Adrenal gland (tissue), 12 donors: ENCODE data around the gene TP53I3. TPM values are rescaled to one million over a fixed set of nuclear protein-coding genes. Genes with fewer than 3 reads are reported as not detected.

Experiments used
- DNase-seq, 7 donors: peaks; one replicate each; pipeline ENCODE4 v3.0.0-alpha.2; 2019 to 2020
- H3K27ac ChIP-seq, 5 donors: fragments of 200-600 bp; sonication (generic) in 4 of 5; 1 replicate in 3 of 5; 2 replicates in 2 of 5; pipeline versions ENCODE4 v1.5.1 to v1.8.0; 2016 to 2020; ENCODE audit warnings: mild to moderate bottlenecking in 1 of 5
- H3K27me3 ChIP-seq: fragments of 200-600 bp; 2 replicates; pipeline ENCODE4 v1.8.0; 2021
- H3K36me3 ChIP-seq, 2 donors: fragments of 200-600 bp; replicated peaks in 1 of 2; 1 replicate in 1 of 2; 2 replicates in 1 of 2; pipeline versions ENCODE4 v1.5.1 to v1.8.0; 2018 to 2022
- H3K4me1 ChIP-seq, 2 donors: fragments of 200-600 bp; replicated peaks in 1 of 2; 1 replicate in 1 of 2; 2 replicates in 1 of 2; pipeline versions ENCODE4 v1.5.1 to v1.8.0; 2018 to 2021
- H3K4me3 ChIP-seq, 4 donors: fragments of 200-600 bp; sonication (generic) in 3 of 4; one replicate each; pipeline ENCODE4 v1.5.1; 2016 to 2018
- H3K9me3 ChIP-seq, 3 donors: fragments of 200-600 bp; sonication (generic) in 1 of 3; replicated peaks in 1 of 3; 1 replicate in 2 of 3; 2 replicates in 1 of 3; pipeline versions ENCODE4 v1.5.1 to v1.8.0; 2016 to 2021
- POLR2A ChIP-seq, 2 donors: fragments of 450-650 bp; IDR thresholded peaks; one replicate each; pipeline ENCODE4 v1.6.1; 2017; ENCODE audit warnings: antibody characterized with exemption in 2 of 2, mild to moderate bottlenecking in 2 of 2, moderate library complexity in 1 of 2
- WGBS, 4 donors: extraction: QIAGEN DNeasy Blood & Tissue Kit in 2 of 4; methylation state at CpG; one replicate each; pipeline versions ENCODE4 v1.1.5 to v1.1.7; 2013 to 2017; 5-methylcytosine and 5-hydroxymethylcytosine counted together
- intact Hi-C, 2 donors: fragments of 100-400 bp; cut with DNase I; formaldehyde crosslinking; loops; one replicate each; pipeline versions ENCODE4 v1.14.1 to v1.15.0; 2022 to 2023
- polyA plus RNA-seq, 3 donors: library from polyadenylated mRNA; stranded (reverse); fragments of 200-250 nt in 2 of 3; fragments of 350-450 nt in 1 of 3; fragmentation: Illumina TruSeq in 1 of 3; extraction: RNeasy Lipid Tissue Mini Kit (QIAGEN cat#74804) in 1 of 3; gene quantifications; one replicate each; pipeline ENCODE4 v1.2.3, GENCODE V29; 2013 to 2014
- total RNA-seq, 9 donors: library from RNA; depleted of rRNA in 4 of 9; stranded (reverse); fragments of >200 nt in 4 of 9; fragments of 120-200 nt in 1 of 9; fragmentation: NEBNext Ultra II Directional in 1 of 9; extraction: Animal tissue kit (Norgen Biotek cat#: 25700) in 1 of 9; gene quantifications; one replicate each; pipeline versions ENCODE4 v1.1.0 to v1.2.4, GENCODE V29; 2013 to 2023
- TF ChIP-seq, protein P1 (sequence below), 6 experiments: fragments of 450-650 bp in 4 of 6; fragments of 200-600 bp in 2 of 6; sonication (generic) in 1 of 6; IDR thresholded peaks; 1 replicate in 5 of 6; 2 replicates in 1 of 6; pipeline versions ENCODE4 v1.5.1 to v1.8.0; 2016 to 2021; ENCODE audit warnings: antibody characterized with exemption in 6 of 6, mild to moderate bottlenecking in 2 of 6, moderate library complexity in 1 of 6
- donor health status: healthy with polysubstance abuse.
- donor health status: Bipolar disorder and iron deficiency.
- donor health status: DM: yes; HTN: yes; CAD: no.
- donor health status: DM: no; HTN: no; CAD: no.
- donor health status: DM: no; HTN: no; CAD: no.
- donor health status: DM: yes; HTN: yes; CAD: no.

TP53I3 gene
- total and polyA plus RNA-seq, 12 donors, result 18.4 to 50.0 (median 27.3) TPM

DNA sequence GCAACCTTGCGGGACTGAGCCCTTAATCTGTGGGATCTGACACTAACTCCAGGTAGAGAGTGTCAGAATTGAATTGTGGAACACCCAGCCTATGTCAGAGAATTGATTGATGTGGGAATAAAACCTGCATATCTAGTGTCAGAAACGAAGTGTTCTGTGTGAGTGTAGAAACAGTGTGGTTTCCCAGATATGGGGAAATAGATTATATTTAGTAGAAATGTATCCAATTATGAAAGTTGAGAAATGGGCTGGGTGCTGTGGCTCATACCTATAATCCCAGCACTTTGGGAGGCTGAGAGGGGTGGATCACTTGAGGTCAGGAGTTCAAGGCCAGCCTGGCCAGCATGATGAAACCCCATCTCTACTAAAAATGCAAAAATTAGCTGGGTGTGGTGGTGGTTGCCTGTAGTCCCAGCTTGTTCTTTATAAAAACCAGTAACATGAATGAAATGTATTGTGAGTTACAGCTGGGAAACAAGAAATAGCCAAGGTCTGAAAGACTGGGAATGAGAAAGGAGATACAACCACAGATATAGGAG is 4.3 kb upstream of the TP53I3 start:
- H3K4me1 ChIP-seq, result peaks cover 0 to 8% of the 10 kb centered on the region in 2 donors
- no peaks in the 10 kb centered on the region for H3K9me3 ChIP-seq
- no peak for DNase-seq
- intact Hi-C loops, result loop anchor here (10.0 kb wide), 1 partner anchor 264 kb away; no protein-coding TSS in a partner anchor
- WGBS, 4 donors, result 67 to 85% (median 79%) methylated on average over 2 of the region's 2 CpGs
- no peaks in the 10 kb centered on the region for H3K27me3 ChIP-seq
- peaks cover 0 to 6% of the 10 kb centered on the region in 2 donors for H3K36me3 ChIP-seq
- no peak overlapping the region for H3K27ac ChIP-seq
- H3K4me3 ChIP-seq, result no peak overlapping the region
- TF ChIP-seq, protein P1, sequence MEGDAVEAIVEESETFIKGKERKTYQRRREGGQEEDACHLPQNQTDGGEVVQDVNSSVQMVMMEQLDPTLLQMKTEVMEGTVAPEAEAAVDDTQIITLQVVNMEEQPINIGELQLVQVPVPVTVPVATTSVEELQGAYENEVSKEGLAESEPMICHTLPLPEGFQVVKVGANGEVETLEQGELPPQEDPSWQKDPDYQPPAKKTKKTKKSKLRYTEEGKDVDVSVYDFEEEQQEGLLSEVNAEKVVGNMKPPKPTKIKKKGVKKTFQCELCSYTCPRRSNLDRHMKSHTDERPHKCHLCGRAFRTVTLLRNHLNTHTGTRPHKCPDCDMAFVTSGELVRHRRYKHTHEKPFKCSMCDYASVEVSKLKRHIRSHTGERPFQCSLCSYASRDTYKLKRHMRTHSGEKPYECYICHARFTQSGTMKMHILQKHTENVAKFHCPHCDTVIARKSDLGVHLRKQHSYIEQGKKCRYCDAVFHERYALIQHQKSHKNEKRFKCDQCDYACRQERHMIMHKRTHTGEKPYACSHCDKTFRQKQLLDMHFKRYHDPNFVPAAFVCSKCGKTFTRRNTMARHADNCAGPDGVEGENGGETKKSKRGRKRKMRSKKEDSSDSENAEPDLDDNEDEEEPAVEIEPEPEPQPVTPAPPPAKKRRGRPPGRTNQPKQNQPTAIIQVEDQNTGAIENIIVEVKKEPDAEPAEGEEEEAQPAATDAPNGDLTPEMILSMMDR (IDR thresholded peaks at IDR 0.05), result no peak
- no peak for TF ChIP-seq POLR2A (IDR thresholded peaks at IDR 0.05)

DNA sequence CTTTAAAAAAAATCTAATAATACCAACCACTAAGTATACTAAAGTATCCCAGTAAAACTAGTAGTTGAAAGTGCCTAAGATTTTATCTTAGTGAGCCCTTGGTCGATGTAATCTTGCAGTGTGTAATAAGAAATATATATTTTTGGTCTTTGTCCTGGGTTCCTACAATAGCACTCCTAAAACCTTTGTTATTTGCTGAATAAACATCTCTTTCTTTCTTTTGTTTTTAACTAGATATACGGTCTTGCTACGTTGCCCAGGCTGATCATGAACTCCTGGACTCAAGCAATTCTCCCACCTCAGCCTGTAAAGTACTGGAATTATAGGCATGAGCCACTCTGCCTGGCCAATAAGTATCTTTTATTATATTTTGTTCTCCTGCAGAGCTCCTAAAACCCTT is 2.4 kb upstream of the TP53I3 start:
- Histone ChIP-seq H3K36me3 (peaks cover 0 to 11% of the 10 kb centered on the region in 2 donors), H3K9me3 (no peaks in the 10 kb centered on the region), H3K4me1 (peaks cover 6 to 19% of the 10 kb centered on the region in 2 donors), H3K27ac (no peak overlapping the region), H3K4me3 (no peak overlapping the region), H3K27me3 (no peaks in the 10 kb centered on the region)
- TF ChIP-seq POLR2A (IDR thresholded peaks at IDR 0.05), result no peak
- TF ChIP-seq, protein P1 (IDR thresholded peaks at IDR 0.05), result no peak
- WGBS, 4 donors, result 84 to 90% (median 88%) methylated on average over 3 of the region's 3 CpGs
- DNase-seq, result no peak
- intact Hi-C loops, result loop anchor here (10.0 kb wide), 1 partner anchor 262 kb away; no protein-coding TSS in a partner anchor

DNA sequence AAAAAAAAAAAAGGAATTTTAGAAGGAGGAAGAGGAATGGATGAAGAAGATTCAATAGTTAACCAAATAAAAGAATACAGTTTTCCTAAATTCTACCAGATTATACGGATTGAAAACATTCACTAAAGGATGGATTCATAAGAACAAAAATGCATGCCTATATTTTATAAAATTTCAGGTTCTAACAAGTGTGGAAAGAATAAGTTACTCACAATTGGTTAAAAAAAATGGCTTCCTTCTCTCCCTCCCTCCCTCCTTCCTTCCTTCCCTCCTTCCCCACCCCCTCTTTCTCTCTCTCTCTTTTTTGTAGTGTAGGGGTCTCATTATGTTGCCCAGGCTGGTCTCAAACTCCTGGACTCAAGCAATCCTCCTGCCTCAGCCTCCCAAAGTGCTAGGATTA is 1.6 kb upstream of the TP53I3 start:
- Histone ChIP-seq H3K9me3 (no peaks in the 10 kb centered on the region), H3K27ac (no peak overlapping the region), H3K36me3 (peaks cover 0 to 19% of the 10 kb centered on the region in 2 donors), H3K4me3 (no peak overlapping the region), H3K27me3 (no peaks in the 10 kb centered on the region), H3K4me1 (peaks cover 6 to 19% of the 10 kb centered on the region in 2 donors)
- WGBS, 4 donors, result 86 to 100% (median 97%) methylated on average over 1 of the region's 1 CpG
- intact Hi-C loops, result loop anchor here (10.0 kb wide), 1 partner anchor 261 kb away; no protein-coding TSS in a partner anchor
- no peak for DNase-seq
- no peak for TF ChIP-seq POLR2A (IDR thresholded peaks at IDR 0.05)
- TF ChIP-seq, protein P1 (IDR thresholded peaks at IDR 0.05), result no peak

DNA sequence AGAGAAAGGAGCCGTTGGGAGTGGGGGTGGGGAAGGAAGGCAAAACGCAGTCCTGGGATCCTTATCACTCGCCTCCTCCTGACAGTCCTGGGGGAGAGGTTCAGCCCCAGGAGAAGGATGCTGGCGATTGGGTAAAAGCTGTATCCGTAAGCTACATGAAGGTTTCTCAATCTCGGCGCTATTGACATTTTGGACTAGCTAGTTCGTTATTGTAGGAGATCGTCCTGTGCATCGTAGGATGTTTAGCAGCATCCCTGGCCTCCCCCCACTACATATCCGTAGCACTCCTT is 511 bp upstream of the TP53I3 start:
- peaks cover 6 to 19% of the 10 kb centered on the region in 2 donors for H3K4me1 ChIP-seq
- no peaks in the 10 kb centered on the region for H3K27me3 ChIP-seq
- H3K9me3 ChIP-seq, result no peaks in the 10 kb centered on the region
- peak overlapping the region; percentile 45 to 95 (median 80) for H3K27ac ChIP-seq
- intact Hi-C loops, result loop anchor here (10.0 kb wide), 1 partner anchor 260 kb away; no protein-coding TSS in a partner anchor
- TF ChIP-seq, protein P1 (IDR thresholded peaks at IDR 0.05), result no peak
- no peak for TF ChIP-seq POLR2A (IDR thresholded peaks at IDR 0.05)
- peaks cover 0 to 21% of the 10 kb centered on the region in 2 donors for H3K36me3 ChIP-seq
- WGBS, 4 donors, result 10 to 20% (median 11%) methylated on average over 10 to 11 of the region's 11 CpGs
- DNase-seq, result peak in 1 of 7 donors; percentile 64
- H3K4me3 ChIP-seq, result peak overlapping the region in 2 of 4 donors; percentile 47 to 68
